GM18951 (cell line): ENCODE results near the gene PFKM.
A peak's percentile ranks its signal among the peaks of the same experiment; 100 is the strongest.

ENCODE experiments used
- POLR2A ChIP-seq: IDR thresholded peaks from 4 replicates; pipeline ENCODE4 v1.6.1; 2011; ENCODE audit warnings: mild to moderate bottlenecking; ENCODE audit not compliant: insufficient read length, insufficient read depth; ENCODE audit errors: extremely low read depth
- in situ Hi-C: fragments of 300-500 bp; cut with MboI; formaldehyde crosslinking; loops from one replicate; pipeline ENCODE4 v1.12.0; 2022; ENCODE audit warnings: low sequenced_read_pairs, mixed read lengths, inconsistent platforms; ENCODE audit not compliant: unreplicated experiment

The PFKM gene

DNA sequence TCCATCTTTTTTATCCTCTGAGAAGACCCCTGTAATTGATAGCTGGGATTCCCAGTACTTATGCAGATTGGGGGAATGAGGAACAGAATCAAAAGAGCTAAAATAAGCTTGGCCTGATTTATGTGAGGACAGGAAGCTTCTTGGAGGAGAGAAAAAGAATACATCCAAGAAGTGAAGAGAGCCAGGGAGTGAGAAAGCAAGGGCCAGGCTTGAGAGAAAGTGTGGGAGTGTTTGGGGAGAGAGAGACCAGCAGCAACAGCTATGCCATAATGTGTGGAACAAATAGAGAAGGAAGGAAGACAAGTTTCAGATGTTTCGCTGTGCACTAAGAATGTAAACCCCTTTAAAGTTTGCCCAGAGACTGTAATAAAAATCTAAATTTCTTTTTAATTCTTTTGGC lies 60.3 kb downstream of the PFKM start:
- no peak for TF ChIP-seq POLR2A
- in situ Hi-C loops: no loop called here

DNA sequence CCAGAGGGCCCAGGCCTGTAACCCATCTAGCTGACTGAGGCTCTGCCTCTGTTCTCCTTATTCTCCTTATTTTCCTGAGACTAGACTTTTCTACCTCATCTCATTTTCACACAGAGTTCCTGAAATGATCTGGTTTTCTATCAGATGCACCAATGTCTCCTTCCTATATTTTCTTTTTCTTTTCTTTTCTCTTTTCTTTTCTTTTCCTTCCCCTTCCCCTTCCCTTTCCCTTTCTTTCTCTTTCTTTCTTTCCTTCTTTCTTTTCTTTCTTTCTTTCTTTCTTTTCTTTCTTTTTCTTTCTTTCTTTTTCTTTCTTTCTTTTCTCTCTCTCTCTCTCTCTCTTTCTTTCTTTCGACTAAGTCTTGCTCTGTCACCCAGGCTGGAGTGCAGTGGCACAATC lies 61.3 kb downstream of the PFKM start:
- TF ChIP-seq POLR2A: no peak
- in situ Hi-C loops: no loop called here

DNA sequence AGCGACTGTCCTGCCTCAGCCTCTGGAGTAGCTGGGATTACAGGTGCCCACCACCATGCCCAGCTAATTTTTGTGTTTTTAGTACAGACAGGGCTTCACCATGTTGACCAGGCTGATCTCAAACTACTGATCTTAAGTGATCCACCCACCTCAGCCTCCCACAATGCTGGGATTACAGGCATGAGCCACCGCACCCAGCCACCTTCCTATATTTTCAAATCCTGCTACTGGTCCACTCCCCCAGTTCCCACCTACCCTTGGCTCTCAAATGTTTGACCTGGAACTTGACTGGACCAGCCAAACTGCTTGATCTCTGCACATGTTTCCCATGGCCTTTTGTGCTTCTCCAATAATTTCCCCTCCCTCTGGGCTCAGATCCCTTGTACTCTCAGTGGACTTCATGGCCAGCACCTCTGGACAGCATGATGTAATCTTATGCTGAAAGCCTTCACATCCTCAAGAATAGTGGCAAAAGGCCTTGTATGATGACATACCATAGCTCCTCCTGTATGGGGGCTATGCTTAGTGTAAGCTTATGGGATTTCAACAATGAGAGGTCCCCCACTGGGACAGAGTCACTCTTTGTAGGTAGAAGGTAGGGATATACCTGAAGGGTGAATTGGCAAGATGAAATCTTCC lies 61.8 kb downstream of the PFKM start:
- TF ChIP-seq POLR2A: no peak
- in situ Hi-C loops: no loop called here

DNA sequence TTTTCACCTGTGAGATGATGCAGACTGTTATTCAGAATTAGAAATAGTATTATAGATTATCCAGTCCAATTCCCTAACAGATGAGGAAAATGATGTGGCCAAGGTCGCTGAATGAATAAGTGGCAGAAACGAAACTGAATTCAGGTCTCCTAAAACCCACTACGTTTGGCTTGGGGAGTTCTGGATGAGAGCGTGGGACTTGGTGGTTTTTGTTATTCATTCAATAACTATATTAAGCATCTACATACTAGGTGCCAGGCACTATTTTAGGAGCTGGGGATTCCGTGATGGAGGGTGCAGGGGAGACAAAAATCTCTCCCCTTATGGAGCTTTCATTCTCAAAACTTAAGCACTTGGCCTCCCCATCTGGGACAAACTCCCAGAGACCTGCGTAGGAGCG lies 63.5 kb downstream of the PFKM start:
- in situ Hi-C loops: no loop called here
- TF ChIP-seq POLR2A: no peak

DNA sequence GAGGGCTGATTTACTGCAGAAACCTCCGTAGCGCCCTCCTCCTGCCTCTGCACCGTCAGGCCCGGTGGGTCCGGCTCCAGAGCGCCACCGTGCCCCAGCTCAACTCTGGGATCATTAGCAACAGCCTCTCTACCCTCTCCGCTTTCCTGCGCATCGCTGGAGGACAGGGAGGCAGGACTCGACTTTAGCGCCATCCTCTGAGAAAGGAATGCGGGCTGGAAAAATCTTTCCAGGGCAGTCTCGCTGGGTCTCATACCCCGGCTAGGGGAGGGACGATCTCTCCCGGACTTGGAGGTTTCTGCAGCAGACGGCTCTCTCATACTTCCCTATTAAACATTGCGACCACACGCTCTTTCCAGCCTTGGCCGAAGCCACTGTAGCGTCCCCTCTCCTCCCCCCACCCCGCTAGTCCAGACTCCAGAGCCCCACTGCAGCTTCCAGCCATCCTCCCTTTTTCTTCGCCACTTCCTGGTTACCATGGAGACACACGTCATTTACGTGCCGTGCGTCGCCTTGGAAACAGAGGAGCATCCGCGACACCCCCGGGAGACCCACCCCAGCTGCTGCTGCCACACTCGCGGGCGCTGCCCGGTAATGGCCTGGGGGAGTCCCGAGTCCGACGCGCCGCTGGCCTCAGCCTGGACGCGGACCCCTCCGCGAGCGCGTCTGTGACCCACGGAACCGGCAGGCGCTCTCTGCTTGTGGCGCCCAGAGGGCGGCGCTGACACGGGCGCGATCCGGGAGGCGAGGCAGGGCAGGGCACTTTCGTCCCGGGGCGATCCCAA lies 64.1 kb downstream of the PFKM start, which contains the start of gene CCDC184:
Gene CCDC184 (plus strand): TSS at position 554 of the 785 bp plus-strand sequence. CDS start 479 bp downstream, outside the sequence.
- peak; percentile 14 for TF ChIP-seq POLR2A
- in situ Hi-C loops: no loop called here

DNA sequence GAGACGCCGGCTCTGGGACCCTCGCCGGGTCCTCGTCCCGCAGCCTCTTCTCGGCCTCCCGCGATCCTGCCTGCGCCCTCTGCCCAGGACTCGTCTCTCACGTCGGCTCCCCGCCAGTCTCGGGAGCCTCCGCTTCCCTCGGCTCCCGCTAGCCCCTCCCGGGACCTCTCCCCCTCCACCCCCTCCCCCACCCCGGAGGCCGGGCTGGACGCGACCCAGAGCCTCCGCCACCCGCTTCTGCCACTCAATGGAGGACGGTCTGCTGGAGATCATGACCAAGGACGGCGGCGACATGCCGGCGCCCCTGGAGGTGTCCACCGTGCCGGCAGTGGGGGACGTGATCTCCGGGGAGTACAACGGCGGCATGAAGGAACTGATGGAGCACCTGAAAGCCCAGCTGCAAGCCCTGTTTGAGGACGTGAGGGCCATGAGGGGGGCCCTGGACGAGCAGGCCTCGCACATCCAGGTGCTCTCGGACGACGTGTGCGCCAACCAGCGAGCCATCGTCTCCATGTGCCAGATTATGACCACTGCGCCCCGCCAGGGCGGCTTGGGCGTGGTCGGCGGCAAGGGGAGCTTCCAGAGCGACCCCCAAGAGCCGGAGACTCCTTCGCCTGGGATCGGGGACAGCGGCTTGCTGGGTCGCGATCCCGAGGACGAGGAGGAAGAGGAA lies 64.8 kb downstream of the PFKM start:
- TF ChIP-seq POLR2A: no peak
- in situ Hi-C loops: no loop called here

DNA sequence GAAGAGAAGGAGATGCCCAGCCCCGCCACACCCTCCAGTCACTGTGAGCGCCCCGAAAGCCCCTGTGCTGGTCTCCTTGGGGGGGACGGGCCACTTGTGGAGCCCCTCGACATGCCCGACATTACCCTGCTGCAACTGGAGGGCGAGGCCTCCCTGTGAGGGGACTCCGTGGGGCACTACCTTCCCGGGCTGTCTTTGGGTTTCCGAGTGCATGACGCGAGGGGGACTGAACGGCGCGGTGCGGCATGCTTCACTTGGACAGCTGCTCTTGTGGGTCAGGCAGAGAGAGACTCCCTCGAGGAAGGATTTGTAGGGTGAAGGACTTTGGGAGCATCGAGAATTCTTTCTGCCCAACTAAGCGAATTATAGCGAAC lies 65.4 kb downstream of the PFKM start:
- in situ Hi-C loops: no loop called here
- no peak for TF ChIP-seq POLR2A

DNA sequence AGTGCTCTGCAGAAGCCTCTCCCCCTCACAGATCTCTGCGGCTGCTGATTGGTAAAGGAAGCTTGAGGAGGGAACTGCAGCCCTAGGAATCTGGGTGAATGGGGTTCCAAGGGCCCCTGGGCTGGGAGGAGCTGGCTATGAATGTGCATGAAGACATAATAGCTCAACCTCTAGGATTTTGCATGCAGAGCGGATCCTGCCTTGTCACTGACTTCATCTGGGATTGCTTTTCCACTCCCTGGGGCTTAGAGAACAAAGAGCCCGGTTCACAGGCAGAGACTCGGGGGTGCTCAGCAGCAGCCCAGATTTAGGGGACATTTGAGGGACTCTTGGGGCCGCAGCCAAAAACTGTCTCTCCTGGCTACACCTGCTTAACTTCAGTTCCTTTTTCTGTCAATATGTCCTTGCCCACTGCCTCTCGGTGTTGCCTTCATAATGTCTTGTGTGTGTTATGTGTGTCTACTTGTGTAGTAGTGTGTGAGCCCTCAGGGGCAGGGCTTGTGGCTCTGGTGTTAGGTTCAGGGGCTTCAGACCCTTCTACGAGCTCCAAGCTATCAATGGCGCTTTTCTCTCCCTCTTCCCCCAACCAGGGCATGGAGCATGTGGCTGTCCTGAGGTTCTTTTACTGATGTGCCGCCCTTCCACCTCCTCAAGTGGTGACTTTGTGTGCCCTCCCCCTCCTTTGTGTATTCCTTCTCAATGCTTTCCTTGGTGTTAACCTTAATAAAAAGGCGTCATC lies 66.2 kb downstream of the PFKM start:
- no peak for TF ChIP-seq POLR2A
- in situ Hi-C loops: no loop called here

DNA sequence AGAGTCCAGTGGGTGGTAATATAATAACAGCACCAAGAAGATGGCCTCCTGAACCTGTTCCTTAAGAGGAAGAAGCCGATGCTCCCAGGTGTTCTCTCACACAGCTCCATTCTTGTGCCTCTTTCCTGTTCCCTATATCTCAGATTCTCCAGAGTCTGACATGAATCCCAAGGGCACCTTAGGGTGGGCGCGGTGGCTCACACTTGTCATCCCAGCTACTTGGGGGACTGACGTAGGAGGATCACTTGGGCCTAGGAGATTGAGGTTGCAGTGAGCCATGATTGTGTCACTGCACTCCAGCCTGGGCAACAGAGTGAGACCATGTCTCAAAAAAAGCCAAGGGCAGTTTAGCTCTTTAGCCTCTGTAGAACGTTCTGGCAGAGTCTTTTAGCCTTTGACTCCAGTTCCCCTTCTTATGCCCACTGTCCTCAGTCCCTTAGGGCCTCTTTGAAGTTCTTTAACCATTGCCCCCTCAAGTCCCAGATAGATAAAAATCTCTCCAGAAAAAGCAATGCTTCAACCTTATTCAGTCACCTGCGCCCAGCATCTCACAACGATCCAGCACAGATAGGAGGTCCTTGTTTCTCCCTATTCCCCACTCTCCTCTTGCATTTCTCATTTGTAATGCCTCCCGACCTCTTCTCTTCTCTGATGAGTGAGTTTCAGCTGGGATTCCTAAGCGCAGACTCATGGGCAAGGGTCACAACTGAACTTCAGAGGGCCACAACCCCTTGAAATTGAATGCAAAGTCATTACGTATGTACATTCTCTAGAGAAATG lies 68.9 kb downstream of the PFKM start:
- no peak for TF ChIP-seq POLR2A
- in situ Hi-C loops: no loop called here

DNA sequence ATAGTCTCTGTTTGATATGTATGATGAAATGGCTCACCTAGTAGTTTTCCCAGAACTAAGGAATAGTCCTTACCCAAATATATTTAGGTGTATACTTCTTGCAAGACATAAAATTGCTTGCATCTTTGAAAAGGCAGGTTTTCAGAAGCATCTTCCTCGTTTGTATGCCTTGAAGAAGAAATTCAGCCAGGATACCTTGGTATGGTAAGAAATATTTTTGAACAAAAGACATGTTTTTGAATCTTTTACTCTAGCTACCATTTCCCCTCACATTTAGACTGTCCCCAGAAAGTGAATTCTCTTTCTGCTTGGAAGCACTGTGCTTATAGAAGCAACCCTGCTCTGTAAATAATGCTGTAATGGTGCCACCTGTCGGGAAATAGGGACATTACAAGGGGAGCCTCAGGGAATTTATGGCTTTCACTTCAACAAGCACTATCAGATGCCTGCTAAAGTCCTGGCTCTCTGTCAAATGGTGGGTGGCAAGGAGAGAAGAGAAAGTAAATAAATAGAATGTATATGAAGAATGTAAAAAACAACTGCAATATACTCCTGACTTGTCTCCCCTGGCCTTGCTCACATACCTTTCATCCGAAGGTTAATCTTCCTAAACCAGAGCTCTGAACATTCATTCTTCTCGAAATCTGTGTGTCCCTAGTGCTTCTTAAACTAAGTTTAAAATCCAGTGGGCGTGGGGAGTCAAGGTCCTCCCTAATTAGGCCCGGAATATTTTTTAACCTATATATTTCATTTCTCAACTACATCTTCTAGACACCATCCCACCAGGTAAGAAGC lies 70.4 kb downstream of the PFKM start:
- in situ Hi-C loops: no loop called here

DNA sequence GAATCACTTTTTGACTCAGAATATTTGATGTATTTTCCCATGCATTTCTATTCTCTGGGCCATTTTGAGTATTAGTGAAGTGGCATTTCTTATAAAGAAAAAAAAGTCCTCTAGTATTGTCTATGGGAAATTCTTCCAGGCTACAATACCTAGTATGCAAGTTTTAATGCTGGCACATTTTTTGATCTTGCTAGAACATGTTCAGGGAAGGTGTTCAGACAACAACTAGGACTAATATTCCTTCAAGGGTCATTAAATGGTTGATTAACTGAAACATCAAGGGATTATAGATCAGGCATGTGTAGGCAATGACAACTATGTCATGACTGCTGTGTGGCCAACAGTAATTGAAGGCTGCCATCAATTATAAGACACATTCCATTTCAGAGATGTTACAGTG lies 71.9 kb downstream of the PFKM start:
- TF ChIP-seq POLR2A: no peak

More for the DNA sequence above, 70.4 kb downstream of the PFKM start:
- TF ChIP-seq POLR2A: no peak

DNA sequence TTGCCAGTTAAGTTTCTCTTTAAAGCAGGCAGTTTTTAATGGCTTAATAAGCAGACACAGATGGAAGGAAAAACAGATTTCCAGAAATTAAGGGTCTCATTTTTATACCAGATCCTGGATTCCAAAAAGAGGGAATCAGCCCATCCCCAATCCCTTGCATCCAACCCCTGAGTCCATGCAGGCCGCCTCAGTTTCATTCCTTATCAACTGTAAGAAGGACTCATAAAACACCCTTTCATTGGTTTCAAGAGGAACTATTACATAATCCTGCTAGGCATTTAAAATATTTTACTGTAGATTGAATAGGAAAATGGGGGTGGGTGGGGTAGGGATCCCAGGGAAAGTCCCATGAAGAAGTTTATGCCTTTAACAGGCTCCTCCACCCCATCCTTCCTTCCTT lies 73.7 kb downstream of the PFKM start:
- in situ Hi-C loops: no loop called here
- no peak for TF ChIP-seq POLR2A

More for the DNA sequence above, 71.9 kb downstream of the PFKM start:
- in situ Hi-C loops: no loop called here

DNA sequence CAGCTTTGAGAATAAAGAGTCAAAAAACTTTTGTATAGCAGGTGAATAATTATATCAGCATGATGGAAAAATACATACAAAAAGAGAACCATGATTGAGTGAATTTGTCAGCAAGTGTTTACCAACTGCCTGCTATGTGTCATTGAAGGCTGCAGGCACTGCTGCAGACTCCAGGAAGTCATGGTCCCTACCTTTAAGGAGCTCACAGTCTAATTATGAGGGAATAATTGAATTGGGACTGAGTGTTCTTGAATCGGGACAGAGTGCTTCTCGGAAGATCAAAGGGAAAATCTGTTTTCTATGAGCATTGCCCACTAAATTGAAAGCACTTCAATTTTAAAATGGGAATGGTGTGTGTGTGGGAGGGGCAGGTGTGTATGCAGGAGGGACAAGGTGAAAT lies 74.5 kb downstream of the PFKM start:
- TF ChIP-seq POLR2A: no peak
- in situ Hi-C loops: no loop called here
